GM03348 (cell line): ENCODE results near the gene OLFM4.

Experiments
- DNase-seq: peaks from one replicate; pipeline ENCODE4 v3.0.0; 2012; ENCODE audit warnings: low spot score

The OLFM4 gene

DNA sequence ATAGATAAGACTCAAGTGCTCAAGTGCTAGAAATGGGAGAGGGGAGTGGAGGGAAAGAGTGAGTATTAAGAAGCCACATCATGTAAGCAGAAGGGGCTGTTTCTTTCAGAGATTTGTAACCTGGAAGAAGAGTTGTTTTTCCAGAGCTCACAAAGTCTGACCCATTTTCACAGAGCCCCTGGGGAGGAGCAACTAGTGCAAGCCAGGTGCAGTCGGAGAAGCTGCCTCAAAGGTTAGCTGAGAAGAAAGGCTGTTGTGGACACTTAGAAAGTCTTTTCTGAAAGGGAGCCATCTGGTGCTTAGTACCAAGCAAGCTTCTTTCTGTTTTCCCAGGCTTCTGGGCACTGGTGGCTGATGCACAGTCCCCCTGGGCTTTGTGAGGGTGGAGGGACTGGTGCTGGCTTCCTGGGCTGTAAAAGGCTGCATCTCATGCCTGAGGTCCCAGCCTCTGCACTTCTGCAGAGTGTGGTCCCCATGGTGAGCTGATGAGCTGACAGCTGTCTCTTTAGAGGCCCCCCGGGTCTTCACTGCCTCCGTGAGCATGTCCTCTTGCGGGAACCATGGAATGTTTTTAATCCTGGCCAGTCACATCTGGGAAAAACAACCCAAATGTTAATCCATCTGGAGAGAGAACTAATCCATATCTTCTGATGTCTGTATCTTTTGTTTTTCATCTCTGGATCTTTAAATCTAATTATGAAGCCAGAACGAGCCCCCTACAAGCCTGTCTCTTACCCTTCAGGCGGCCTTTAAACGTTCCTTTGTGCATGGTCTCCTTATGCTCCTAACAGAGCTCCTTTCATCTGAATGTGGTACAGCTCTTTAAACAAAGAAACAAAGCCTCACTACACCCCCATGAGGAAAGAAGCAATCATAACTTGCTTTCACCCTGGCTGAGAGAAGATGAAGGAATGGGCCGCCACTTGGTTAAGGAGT, 40.2 kb downstream of the OLFM4 start:
- no peak for DNase-seq

DNA sequence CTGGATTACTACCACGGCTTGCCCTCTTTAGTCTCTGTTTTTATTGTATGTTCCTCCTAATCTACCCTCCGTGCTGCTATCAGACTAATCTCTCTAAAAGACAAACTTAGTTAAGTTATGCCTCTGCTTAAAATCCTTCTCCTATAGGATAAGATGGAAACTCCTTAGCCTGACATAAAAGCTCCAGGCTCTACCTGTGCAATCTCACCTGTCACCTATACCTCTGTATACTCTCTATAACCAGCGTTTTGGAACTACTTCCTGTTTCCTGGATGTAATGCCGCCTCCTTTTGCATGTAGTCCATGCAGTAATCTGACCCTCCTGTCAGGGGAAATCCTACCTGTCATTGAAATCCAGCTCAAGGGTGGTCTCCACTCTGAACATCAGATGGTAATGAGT, 41.2 kb downstream of the OLFM4 start:
- DNase-seq: no peak

DNA sequence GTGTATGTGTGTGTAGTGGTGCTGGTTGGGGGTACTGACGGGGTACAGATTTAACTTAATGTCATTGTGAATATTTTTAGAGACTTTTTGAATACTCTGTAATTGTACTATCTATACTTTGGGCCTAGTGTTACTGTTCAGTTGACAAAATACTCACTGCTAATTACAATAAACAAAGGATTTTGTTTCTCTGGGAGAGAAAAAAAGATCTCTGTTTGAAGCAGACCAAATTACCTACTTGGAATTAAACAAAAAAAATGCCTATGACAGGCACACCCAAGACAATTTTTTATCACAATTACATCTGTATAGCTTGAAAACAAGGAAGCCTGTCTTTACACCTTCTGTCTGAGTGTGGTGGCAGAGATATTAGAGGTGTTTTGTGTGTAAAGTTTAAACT, 45.1 kb downstream of the OLFM4 start:
- DNase-seq: no peak

- DNase-seq: no peak
Observed at GRCh38 chr13:53074114-53074513, 45.5 kb downstream of the OLFM4 start.

DNA sequence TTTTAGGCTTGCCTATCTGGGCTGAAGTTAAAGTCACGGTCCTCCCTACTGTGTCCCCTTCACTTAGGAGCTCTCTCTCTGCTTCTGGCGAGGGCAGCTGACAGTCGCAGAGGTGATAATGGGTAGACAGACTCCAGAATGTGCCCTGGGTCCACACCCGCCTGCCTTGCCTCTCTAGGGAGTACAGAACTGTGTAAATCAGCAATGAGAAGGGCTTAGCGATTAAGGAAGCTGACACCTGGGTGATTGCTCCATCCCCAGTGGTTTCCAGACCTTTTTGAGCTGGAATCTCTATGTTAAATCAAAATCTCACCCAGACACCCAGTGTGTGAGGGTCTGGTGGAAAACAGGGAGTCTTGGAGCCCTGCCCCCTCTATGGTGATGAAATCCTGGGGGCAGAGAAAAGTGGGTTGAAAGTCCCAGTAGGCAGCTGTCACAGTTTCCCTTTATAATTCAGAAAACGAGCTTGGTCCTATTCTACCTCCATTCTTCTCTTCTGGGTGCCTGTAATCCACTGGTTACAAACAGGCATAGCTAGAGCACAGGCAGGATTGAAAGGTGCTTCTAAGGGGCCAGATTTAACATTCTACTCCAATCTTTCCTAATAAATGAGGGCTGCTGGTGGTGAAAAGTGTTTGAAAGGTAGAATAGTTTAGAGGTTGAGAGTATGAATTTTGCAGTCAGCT, 46.9 kb downstream of the OLFM4 start:
- DNase-seq: no peak

DNA sequence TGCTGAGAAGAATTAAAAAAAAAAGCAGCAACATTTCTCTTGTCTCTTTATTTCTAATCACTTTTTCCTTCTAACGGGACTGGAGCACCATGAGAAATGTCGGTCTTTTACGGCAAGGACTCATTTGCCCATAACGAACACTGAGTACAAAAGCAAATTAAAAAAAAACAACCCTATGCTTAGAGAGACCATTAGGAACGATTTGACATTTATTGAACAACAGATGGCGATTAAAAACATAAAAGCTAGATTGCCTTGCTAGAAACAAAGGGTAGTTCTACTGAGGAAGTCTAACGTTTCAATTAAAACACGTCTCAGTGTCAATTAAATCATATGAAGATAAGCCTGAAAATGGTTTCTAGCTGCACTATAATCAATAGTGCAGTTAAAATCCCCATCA, 51.1 kb downstream of the OLFM4 start:
- no peak for DNase-seq

GRCh38 chr13:53088871-53089270, 60.3 kb downstream of the OLFM4 start:
- DNase-seq: no peak

- no peak for DNase-seq
Observed at GRCh38 chr13:53089951-53090350, 61.3 kb downstream of the OLFM4 start.

GRCh38 chr13:53090461-53090860, 61.8 kb downstream of the OLFM4 start:
- no peak for DNase-seq

GRCh38 chr13:53092931-53093330, 64.3 kb downstream of the OLFM4 start:
- DNase-seq: no peak

DNA sequence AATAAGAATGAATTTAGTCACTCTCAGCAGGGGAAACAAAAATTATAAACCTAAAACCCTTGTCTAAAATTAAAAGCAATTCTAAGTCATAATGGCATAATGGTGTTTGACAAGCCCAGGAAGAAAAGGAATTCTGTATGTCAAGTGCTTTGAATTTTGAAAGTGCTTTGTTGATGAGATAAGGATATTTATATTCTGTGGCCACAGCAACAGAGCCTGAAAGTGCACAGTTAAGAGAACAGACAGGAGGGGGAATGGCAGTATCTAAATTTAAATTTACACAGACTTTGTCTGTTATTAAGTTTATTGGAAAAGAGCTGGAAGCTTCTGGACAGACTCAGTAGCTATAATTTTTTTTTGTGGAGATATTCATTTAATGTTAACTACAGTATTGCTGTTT, 69.8 kb downstream of the OLFM4 start:
- no peak for DNase-seq

DNA sequence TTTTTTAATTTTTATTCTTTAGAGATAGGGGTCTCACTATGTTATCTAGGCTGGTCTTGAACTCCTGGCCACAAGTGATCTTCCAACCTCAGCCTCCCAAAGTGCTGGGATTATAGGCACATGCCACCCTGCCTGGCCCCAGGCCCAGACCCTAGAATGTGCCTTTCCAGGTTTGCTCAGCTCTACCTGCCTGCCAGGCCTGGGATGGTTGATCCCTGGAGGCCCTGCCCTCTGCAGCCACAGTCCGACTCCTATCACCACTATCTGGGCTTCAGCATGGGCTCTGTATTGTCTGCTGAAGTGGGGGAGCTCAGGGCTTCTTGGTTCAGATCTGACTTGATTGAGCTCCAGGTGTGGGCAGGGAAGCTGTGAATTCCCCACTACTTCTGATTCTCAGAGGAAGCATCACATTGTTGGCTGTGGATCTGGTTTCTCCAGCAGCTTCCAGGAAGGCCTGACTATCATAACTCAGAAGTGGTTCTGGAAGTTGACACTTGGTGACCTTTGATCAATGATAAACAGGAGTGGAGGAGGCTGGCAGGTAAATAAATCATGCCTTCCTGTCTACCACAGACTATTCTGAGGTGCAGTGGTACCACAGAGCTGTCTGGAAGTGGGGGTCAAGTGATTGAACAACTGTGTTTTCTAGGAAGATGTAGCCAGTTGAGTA, 71.9 kb downstream of the OLFM4 start:
- DNase-seq: no peak
